T-helper 17 cell (primary cell): ENCODE data around the gene CEP83. TPM values are rescaled to one million over a fixed set of nuclear protein-coding genes. Genes with fewer than 3 reads are reported as not detected.
"Not testable (repeated sequence)": the region's sequence is repeated elsewhere in the genome, so short reads cannot be mapped to it uniquely, and the experiment has no call there.

Experiments
- ATAC-seq: fragments of 150-1000 bp; cut with Tn5 transposase; 2 replicates; pipeline ENCODE4 v1.10.0; 2021; ENCODE audit warnings: mild to moderate bottlenecking, moderate library complexity
- DNase-seq, 3 donors: peaks; one replicate each; pipeline versions ENCODE4 v3.0.0 to v3.0.0-alpha.2; 2020 to 2021
- H3K9me3 ChIP-seq: one replicate; pipeline ENCODE4 v1.7.0; 2013; ENCODE audit warnings: low read length, mild to moderate bottlenecking; ENCODE audit not compliant: control insufficient read depth, poor library complexity, severe bottlenecking
- H3K27ac Mint-ChIP-seq: one replicate; pipeline ENCODE4 v1.8.0; 2022; ENCODE audit warnings: mild to moderate bottlenecking, moderate library complexity, mixed read lengths
- H3K27me3 Mint-ChIP-seq: one replicate; pipeline ENCODE4 v1.8.0; 2022; ENCODE audit warnings: mixed read lengths
- H3K36me3 Mint-ChIP-seq: one replicate; pipeline ENCODE4 v1.8.0; 2022; ENCODE audit warnings: low read depth, mixed read lengths
- H3K4me1 Mint-ChIP-seq: one replicate; pipeline ENCODE4 v1.8.0; 2022; ENCODE audit warnings: mild to moderate bottlenecking, mixed read lengths
- H3K4me3 Mint-ChIP-seq: one replicate; pipeline ENCODE4 v1.8.0; 2022; ENCODE audit warnings: mild to moderate bottlenecking, moderate library complexity, mixed read lengths
- total RNA-seq, 4 donors: library from RNA in 2 of 4; stranded (reverse) in 2 of 4; gene quantifications; one replicate each; pipeline ENCODE4 v1.2.3 and lab custom pipeline; 2022 to 2026

The CEP83 gene
- total RNA-seq, 2 donors from 2014 or later = 19.1 to 19.7 TPM

GRCh38 chr12:94336211-94336925 lies 123.3 kb downstream of the CEP83 start:
- H3K27ac Mint-ChIP-seq = no peak overlapping the region

GRCh38 chr12:94333396-94333795 lies 126.3 kb downstream of the CEP83 start:
- peaks cover 4% of the 10 kb centered on the region for H3K4me1 Mint-ChIP-seq
- H3K27me3 Mint-ChIP-seq = no peaks in the 10 kb centered on the region
- DNase-seq (no peak), ATAC-seq (no peak)
- no peak overlapping the region for H3K27ac Mint-ChIP-seq
- no peak overlapping the region for H3K4me3 Mint-ChIP-seq
- no peaks in the 10 kb centered on the region for H3K9me3 ChIP-seq
- H3K36me3 Mint-ChIP-seq = peaks cover 9% of the 10 kb centered on the region

More at GRCh38 chr12:94336211-94336925, 123.3 kb downstream of the CEP83 start:
- no peak for ATAC-seq
- peaks cover 5% of the 10 kb centered on the region for H3K36me3 Mint-ChIP-seq
- H3K9me3 ChIP-seq = no peaks in the 10 kb centered on the region
- no peak for DNase-seq
- no peaks in the 10 kb centered on the region for H3K27me3 Mint-ChIP-seq
- H3K4me3 Mint-ChIP-seq = no peak overlapping the region
- no peaks in the 10 kb centered on the region for H3K4me1 Mint-ChIP-seq

- DNase-seq (no peak), ATAC-seq (no peak)
- Mint-ChIP-seq H3K27me3 (no peaks in the 10 kb centered on the region), H3K4me1 (peaks cover 6% of the 10 kb centered on the region), H3K4me3 (no peak overlapping the region), H3K36me3 (peaks cover 17% of the 10 kb centered on the region), H3K27ac (peak overlapping the region; percentile 9)
- H3K9me3 ChIP-seq = no peaks in the 10 kb centered on the region
These were observed 130.3 kb downstream of the CEP83 start for GRCh38 chr12:94329366-94329765.

- peaks cover 20% of the 10 kb centered on the region for H3K36me3 Mint-ChIP-seq
- no peak overlapping the region for H3K27ac Mint-ChIP-seq
- no peak overlapping the region for H3K4me3 Mint-ChIP-seq
- DNase-seq = no peak
- ATAC-seq = no peak
- H3K4me1 Mint-ChIP-seq = peaks cover 6% of the 10 kb centered on the region
- H3K9me3 ChIP-seq = no peaks in the 10 kb centered on the region
- no peaks in the 10 kb centered on the region for H3K27me3 Mint-ChIP-seq
These were observed 131.9 kb downstream of the CEP83 start for GRCh38 chr12:94327809-94328208.

GRCh38 chr12:94326727-94327126 lies 132.9 kb downstream of the CEP83 start:
- H3K27ac Mint-ChIP-seq = no peak overlapping the region
- DNase-seq = no peak
- ATAC-seq = no peak
- H3K27me3 Mint-ChIP-seq = no peaks in the 10 kb centered on the region
- no peaks in the 10 kb centered on the region for H3K9me3 ChIP-seq
- peaks cover 6% of the 10 kb centered on the region for H3K4me1 Mint-ChIP-seq
- H3K36me3 Mint-ChIP-seq = peaks cover 20% of the 10 kb centered on the region
- H3K4me3 Mint-ChIP-seq = no peak overlapping the region

GRCh38 chr12:94326234-94326633 lies 133.4 kb downstream of the CEP83 start:
- ATAC-seq (no peak), DNase-seq (no peak)
- Mint-ChIP-seq H3K27me3 (no peaks in the 10 kb centered on the region), H3K36me3 (peaks cover 18% of the 10 kb centered on the region), H3K27ac (no peak overlapping the region), H3K4me3 (no peak overlapping the region), H3K4me1 (peaks cover 6% of the 10 kb centered on the region)
- H3K9me3 ChIP-seq = no peaks in the 10 kb centered on the region

- Mint-ChIP-seq H3K36me3 (peaks cover 14% of the 10 kb centered on the region), H3K4me3 (no peak overlapping the region), H3K27ac (no peak overlapping the region), H3K4me1 (no peaks in the 10 kb centered on the region), H3K27me3 (no peaks in the 10 kb centered on the region)
- ATAC-seq (no peak), DNase-seq (no peak)
- H3K9me3 ChIP-seq = peaks cover 14% of the 10 kb centered on the region
These were observed 137.3 kb downstream of the CEP83 start for GRCh38 chr12:94322346-94322745.

- H3K36me3 Mint-ChIP-seq = peaks cover 11% of the 10 kb centered on the region
- H3K4me3 Mint-ChIP-seq = no peak overlapping the region
- no peaks in the 10 kb centered on the region for H3K4me1 Mint-ChIP-seq
These were observed 139.6 kb downstream of the CEP83 start for GRCh38 chr12:94320109-94320508.

GRCh38 chr12:94318181-94318580 lies 141.5 kb downstream of the CEP83 start:
- Mint-ChIP-seq H3K36me3 (peaks cover 5% of the 10 kb centered on the region), H3K4me3 (no peak overlapping the region), H3K27me3 (no peaks in the 10 kb centered on the region), H3K27ac (no peak overlapping the region), H3K4me1 (no peaks in the 10 kb centered on the region)
- no peak for DNase-seq
- ATAC-seq = no peak
- H3K9me3 ChIP-seq = peaks cover 14% of the 10 kb centered on the region

More at GRCh38 chr12:94320109-94320508, 139.6 kb downstream of the CEP83 start:
- Mint-ChIP-seq H3K27me3 (no peaks in the 10 kb centered on the region), H3K27ac (no peak overlapping the region)
- H3K9me3 ChIP-seq = peaks cover 14% of the 10 kb centered on the region
- no peak for ATAC-seq
- no peak for DNase-seq

GRCh38 chr12:94316600-94316999 lies 143.1 kb downstream of the CEP83 start:
- H3K4me3 Mint-ChIP-seq, H3K27ac Mint-ChIP-seq, H3K27me3 Mint-ChIP-seq, ATAC-seq, H3K4me1 Mint-ChIP-seq, DNase-seq, H3K36me3 Mint-ChIP-seq: not testable (repeated sequence)
- H3K9me3 ChIP-seq = peaks cover 14% of the 10 kb centered on the region

- Mint-ChIP-seq H3K27me3 (no peaks in the 10 kb centered on the region), H3K27ac (no peak overlapping the region), H3K4me3 (no peak overlapping the region), H3K4me1 (no peaks in the 10 kb centered on the region), H3K36me3 (no peaks in the 10 kb centered on the region)
- no peaks in the 10 kb centered on the region for H3K9me3 ChIP-seq
- ATAC-seq (no peak), DNase-seq (no peak)
These were observed 147.3 kb downstream of the CEP83 start for GRCh38 chr12:94312378-94312777.

- ATAC-seq (no peak), DNase-seq (no peak)
- Mint-ChIP-seq H3K36me3 (peaks cover 2% of the 10 kb centered on the region), H3K4me3 (no peak overlapping the region), H3K27ac (peak overlapping the region; percentile 3), H3K4me1 (peaks cover 5% of the 10 kb centered on the region), H3K27me3 (no peaks in the 10 kb centered on the region)
- H3K9me3 ChIP-seq = no peaks in the 10 kb centered on the region
These were observed 150.3 kb downstream of the CEP83 start for GRCh38 chr12:94309373-94309772.

GRCh38 chr12:94308612-94309011 lies 151.1 kb downstream of the CEP83 start:
- H3K4me1 Mint-ChIP-seq = peaks cover 5% of the 10 kb centered on the region
- no peaks in the 10 kb centered on the region for H3K9me3 ChIP-seq
- ATAC-seq (no peak), DNase-seq (no peak)
- peak overlapping the region; percentile 62 for H3K27ac Mint-ChIP-seq
- H3K36me3 Mint-ChIP-seq = peaks cover 2% of the 10 kb centered on the region
- no peak overlapping the region for H3K4me3 Mint-ChIP-seq
- no peaks in the 10 kb centered on the region for H3K27me3 Mint-ChIP-seq
